ENCODE results near the gene LRWD1. TPM values are rescaled to one million over a fixed set of nuclear protein-coding genes. Genes with fewer than 3 reads are reported as not detected.
"Not testable (repeated sequence)": the region's sequence is repeated elsewhere in the genome, so short reads cannot be mapped to it uniquely, and the experiment has no call there.

LRWD1 gene
- total RNA-seq, 1 donor from 2014 or later: 11.2 TPM

DNA sequence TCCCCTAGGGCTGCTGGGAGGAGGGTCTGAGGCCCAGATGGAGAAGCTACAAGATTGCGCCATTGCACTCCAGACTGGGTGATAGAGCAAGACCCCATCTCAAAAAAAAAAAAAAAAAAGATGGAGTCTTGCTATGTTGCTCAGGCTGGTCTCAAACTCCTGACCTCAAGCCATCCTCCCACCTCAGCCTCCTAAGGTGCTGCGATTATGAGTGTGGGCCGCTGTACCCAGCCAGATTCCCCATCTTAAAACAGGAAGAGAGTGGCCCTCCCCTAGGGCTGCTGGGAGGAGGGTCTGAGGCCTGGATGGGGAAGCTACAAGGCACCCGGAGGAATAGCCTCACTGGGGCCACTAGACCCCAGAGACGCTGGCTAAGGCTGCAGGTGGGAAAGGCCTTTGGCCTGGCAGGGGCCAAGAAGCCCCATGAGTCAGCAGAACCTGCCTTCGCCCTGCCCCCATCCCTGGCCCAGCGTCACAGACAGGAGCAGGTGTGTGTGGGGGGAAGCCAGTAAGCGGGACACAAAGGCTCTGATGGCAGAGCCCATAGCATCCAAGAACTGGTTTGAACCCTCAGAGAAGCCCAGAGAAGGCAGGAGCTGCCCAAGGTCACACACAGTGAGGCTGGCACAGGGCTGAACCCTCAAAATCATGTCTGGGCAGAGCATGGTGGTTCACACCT is 42.8 kb downstream of the LRWD1 start:
- H3K4me1 ChIP-seq; H3K36me3 ChIP-seq; H3K27ac ChIP-seq (replicated peaks); H3K27me3 ChIP-seq (ENCODE audit: low read depth); intact Hi-C loops (cut with micrococcal nuclease); H3K4me3 ChIP-seq; H3K9me3 ChIP-seq (replicated peaks): not testable (repeated sequence)
- DNase-seq: peak; percentile 15

DNA sequence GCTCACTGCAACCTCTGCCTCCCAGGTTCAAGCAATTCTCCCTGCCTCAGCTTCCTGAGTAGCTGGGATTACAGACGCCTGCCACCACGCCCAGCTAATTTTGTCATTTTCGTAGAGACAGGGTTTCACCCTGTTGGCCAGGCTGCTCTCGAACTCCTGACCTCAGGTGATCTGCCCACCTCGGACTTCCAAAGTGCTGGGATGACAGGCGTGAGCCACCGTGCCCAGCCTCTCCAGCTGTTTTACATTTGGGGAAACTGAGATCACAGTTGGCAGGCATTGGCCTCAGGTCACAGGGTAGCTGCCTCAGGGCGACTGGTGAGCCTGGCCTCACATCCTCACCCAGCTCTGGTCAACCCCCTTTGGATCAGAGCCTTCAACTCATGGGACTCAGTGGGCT is 45.8 kb downstream of the LRWD1 start:
- H3K9me3 ChIP-seq (replicated peaks); H3K36me3 ChIP-seq; H3K4me1 ChIP-seq; intact Hi-C loops (cut with micrococcal nuclease); H3K4me3 ChIP-seq; H3K27ac ChIP-seq (replicated peaks); H3K27me3 ChIP-seq (ENCODE audit: low read depth): not testable (repeated sequence)
- DNase-seq: peak; percentile 13

DNA sequence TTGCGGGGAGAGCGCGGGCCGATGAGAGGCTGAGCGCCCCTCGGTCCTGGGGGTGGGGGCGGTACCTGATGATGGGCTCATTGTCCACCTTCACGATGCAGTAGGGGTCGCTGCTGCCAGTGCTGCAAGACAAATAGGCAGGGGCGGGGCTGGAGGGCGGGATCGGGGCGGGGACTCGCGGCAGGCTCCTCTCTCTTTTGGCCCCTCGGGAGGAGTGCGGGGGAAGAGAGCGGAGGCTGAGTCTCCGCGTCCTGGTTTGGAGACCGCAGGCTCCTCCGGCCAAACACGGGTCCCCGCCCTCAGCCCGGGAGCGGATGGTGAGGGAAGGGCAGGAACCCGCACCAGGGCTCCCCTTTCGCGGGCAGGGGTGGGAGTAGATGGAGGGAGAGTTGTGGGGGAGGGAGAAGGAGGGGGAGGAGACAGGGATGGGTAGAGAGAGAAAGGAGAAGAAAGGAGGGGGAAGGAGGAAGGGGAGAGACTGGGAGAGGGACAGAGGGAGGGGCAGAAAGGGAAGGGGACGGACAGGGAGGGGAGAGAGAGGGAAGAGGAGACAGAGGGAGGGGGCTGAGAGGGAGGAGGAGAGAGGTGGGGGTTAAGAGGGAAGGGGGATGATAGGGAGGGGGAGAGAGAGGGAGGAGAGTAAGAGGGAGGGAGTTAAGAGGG is 47.2 kb downstream of the LRWD1 start:
- H3K27me3 ChIP-seq (ENCODE audit: low read depth); H3K27ac ChIP-seq (replicated peaks); DNase-seq; H3K4me1 ChIP-seq; intact Hi-C loops (cut with micrococcal nuclease); H3K4me3 ChIP-seq; H3K9me3 ChIP-seq (replicated peaks); H3K36me3 ChIP-seq: not testable (repeated sequence)

DNA sequence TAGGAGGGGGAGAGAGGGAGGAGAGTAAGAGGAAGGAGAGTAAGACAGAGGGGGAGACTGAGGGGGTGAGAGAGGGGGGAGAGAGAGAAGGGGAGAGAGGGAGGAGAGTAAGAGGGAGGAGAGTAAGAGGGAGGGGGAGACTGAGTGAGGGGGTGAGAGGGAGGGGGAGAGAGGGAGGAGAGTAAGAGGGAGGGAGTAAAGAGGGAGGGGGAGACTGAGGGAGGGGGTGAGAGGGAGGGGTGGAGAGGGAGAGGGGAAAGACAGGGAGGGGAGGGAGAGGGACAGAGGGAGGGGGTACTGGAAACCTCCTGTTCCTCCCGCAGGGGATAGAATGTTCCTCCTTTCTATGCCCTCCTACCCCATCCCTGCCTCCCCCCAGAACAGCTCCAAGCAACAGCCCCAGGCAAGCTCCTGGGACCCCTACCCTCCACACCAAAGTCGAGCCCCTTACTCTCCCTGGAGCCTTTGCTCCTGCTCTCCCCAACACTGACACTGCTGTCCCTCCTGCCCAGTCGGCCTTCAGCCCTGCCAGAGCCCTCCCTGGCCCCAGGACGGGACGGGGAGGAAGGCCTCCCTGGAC is 47.9 kb downstream of the LRWD1 start:
- H3K27ac ChIP-seq (replicated peaks): peak overlapping the region; percentile 85
- H3K36me3 ChIP-seq; H3K4me1 ChIP-seq; H3K27me3 ChIP-seq (ENCODE audit: low read depth); H3K9me3 ChIP-seq (replicated peaks); intact Hi-C loops (cut with micrococcal nuclease): not testable (repeated sequence)
- peak overlapping the region; percentile 47 for H3K4me3 ChIP-seq
- DNase-seq: peak; percentile 33

DNA sequence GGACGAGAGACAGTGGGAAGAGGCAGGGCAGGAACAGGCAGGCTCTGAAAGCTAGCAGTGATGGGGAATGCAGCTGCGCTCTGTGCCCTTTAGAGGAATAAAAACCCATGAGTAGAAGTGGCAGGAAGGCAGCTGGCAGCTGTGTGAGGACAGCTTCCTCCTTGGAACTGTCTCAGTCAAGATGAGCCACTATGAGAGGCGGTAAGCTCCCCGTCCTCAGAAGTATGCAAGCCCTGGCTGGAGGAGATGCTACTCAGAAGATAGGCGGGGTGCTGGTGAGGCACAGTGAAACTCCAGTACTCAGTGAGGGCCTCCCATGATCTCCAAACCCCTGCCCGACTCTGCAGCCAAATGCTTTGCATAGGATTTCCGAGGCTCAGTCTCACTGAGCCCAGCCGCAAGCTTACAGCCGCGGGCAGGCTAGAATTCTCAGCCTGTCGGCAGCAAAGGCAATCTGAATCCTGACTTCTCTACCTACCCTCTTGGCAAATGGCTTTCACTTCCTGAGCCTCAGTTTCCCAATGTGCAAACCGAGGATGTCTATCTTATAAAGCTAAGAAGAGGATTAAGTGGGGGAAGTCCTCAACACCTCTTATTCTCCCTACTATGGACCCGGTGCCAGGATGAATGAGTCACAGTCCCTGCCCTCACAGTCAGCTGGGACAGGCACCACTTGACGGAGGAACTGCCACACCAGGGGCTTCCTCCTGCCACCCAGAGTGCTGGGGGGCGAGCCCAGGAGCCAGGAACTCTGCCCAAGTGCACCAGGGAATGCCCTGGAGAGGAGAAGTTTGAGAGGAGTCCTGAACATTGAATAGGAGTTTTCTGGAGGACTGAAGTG is 50.3 kb downstream of the LRWD1 start:
- intact Hi-C loops (cut with micrococcal nuclease); H3K4me1 ChIP-seq; H3K27me3 ChIP-seq (ENCODE audit: low read depth); H3K4me3 ChIP-seq; H3K36me3 ChIP-seq; H3K9me3 ChIP-seq (replicated peaks): not testable (repeated sequence)
- peak; percentile 11 for DNase-seq
- H3K27ac ChIP-seq (replicated peaks): peak overlapping the region; percentile 51

DNA sequence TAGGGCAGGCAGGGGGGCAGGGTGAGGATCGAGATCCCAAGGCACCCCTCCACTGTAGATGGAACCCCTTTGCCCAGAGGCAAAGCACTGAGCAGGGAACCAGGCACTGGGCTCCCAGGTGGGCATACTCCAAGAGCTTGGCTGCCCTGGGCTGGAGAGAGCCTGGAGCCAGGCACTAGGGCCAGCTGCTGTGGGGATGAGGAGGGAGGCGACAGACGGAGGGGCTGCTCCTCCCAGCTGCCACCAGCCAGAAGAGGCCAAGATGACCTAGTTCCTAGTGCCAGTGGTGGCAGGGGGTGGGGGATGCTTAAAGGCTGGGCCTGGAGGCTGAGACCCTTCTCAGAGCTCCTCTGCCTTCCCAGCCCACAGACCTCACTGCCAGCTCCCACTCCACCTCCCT is 51.1 kb downstream of the LRWD1 start:
- H3K27ac ChIP-seq (replicated peaks); H3K36me3 ChIP-seq; H3K4me3 ChIP-seq; H3K9me3 ChIP-seq (replicated peaks); DNase-seq; H3K27me3 ChIP-seq (ENCODE audit: low read depth); H3K4me1 ChIP-seq; intact Hi-C loops (cut with micrococcal nuclease): not testable (repeated sequence)

DNA sequence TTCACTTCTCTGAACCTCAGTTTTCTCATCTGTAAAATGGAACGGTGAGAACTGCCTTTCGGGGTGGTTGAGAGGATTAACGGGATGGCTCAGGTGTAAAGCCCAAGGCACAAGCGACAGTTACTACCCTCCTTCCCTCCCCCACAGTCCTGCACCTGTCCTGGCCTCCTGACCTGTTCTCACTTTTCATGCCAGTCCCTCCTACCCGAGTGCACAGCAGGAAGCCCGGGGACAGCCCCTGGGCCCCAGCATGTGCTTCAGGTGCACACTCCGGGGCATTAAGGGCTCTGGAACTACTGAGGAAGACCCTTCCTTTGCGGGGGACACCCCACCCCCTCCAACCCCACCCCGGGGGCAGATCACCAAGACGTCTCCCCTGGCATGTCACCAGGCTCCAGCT is 52.2 kb downstream of the LRWD1 start:
- H3K27me3 ChIP-seq (ENCODE audit: low read depth); H3K27ac ChIP-seq (replicated peaks); H3K9me3 ChIP-seq (replicated peaks); DNase-seq; intact Hi-C loops (cut with micrococcal nuclease); H3K4me1 ChIP-seq; H3K36me3 ChIP-seq; H3K4me3 ChIP-seq: not testable (repeated sequence)

DNA sequence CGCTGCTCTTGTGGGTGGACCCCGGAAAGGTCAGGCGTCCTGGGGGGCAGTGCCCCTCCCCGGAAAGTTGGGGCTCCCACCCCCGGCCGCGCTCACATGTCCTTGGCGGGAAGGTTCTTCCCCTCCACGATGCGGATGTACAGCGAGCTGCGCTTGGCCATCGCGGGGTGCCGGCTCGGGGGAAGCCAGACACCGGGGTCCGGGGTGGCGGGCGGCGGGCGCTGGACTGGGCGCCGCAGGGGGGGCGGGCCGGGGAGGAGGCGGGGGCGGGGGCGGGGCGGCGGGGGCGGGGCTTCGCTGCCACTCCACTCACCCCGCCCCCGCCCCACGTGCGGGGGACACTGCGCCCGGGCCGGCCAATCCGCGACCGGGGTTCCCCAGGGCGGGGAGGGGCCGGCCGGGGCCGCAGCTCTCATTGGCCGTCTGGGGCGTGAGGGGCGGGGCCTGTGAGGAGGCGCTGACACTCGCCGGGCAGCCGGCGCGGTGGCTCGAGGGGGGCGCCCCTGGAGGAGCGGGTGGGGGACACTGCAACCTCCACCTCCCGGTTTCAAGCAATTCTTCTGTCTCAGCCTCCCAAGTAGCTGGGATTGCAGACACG is 52.9 kb downstream of the LRWD1 start, which contains the start of gene RASA4B:
Gene RASA4B (minus strand): TSS at position 228 of the 598 bp plus-strand sequence. CDS start 67 bp downstream, at position 161.
- intact Hi-C loops (cut with micrococcal nuclease): not testable (repeated sequence)
- peak within 1 kb of the TSS; percentile 46 for H3K4me3 ChIP-seq
- peak; percentile 23 for DNase-seq

DNA sequence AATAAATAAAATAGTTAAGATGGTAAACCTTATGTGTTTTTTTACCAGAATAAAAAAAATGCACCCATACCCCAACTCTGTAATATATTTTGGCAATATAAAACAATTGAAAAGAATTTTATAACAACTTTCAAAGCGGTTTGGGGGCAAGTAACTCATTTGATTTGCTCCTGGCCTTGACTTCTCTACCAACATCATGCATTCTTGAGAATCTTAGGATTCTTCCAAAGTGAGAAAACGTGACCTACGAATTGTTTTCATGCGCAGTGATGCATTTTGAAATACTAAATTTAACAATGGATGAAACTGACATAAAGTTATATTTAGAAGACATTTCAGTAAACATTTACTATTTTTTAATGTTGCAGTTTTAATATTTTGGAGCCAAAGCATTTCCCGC is 56.0 kb downstream of the LRWD1 start:
- DNase-seq; H3K4me3 ChIP-seq; H3K4me1 ChIP-seq; intact Hi-C loops (cut with micrococcal nuclease); H3K27ac ChIP-seq (replicated peaks); H3K9me3 ChIP-seq (replicated peaks); H3K36me3 ChIP-seq; H3K27me3 ChIP-seq (ENCODE audit: low read depth): not testable (repeated sequence)

More for the DNA sequence above, 52.9 kb downstream of the LRWD1 start, which contains the start of gene RASA4B:
- H3K36me3 ChIP-seq; H3K27me3 ChIP-seq (ENCODE audit: low read depth); H3K4me1 ChIP-seq; H3K27ac ChIP-seq (replicated peaks); H3K9me3 ChIP-seq (replicated peaks): not testable (repeated sequence)

Small RNAs within 50 kb of the gene (microRNA-seq; reads per million reads assigned to microRNA genes)
- gene MIR4467 (not detected), gene MIR5090 (not detected)

Other genes with a start within 250 kb of the LRWD1 start
- 1.0 TPM for gene SH2B2, start 178.1 kb upstream of the LRWD1 start, total RNA-seq
- not detected for gene SPDYE6, start 108.5 kb upstream of the LRWD1 start, total RNA-seq
- 11.1 TPM for gene PRKRIP1, start 68.6 kb upstream of the LRWD1 start, total RNA-seq
- 2.6 TPM for gene ORAI2, start 31.4 kb upstream of the LRWD1 start, total RNA-seq
- 6.0 TPM for gene ALKBH4, start 121 bp upstream of the LRWD1 start, total RNA-seq
- 55.8 TPM for gene POLR2J, start 13.9 kb downstream of the LRWD1 start, total RNA-seq
- 5.7 TPM for gene RASA4B, start 52.8 kb downstream of the LRWD1 start, total RNA-seq
- 2.9 TPM for gene UPK3BL2, start 78.7 kb downstream of the LRWD1 start, total RNA-seq
- not detected for gene SPDYE2, start 86.2 kb downstream of the LRWD1 start, total RNA-seq
- 8.6 TPM for gene POLR2J3, start 107.6 kb downstream of the LRWD1 start, total RNA-seq
- 14.7 TPM for gene RASA4, start 151.8 kb downstream of the LRWD1 start, total RNA-seq
- 14.5 TPM for gene UPK3BL1, start 177.8 kb downstream of the LRWD1 start, total RNA-seq
- gene SPDYE2B, start 185.3 kb downstream of the LRWD1 start, total RNA-seq: not detected
- gene POLR2J2, start 206.7 kb downstream of the LRWD1 start, total RNA-seq: 2.7 TPM